Measurements from ENCODE around the gene SVOPL. TPM values are rescaled to one million over a fixed set of nuclear protein-coding genes. Genes with fewer than 3 reads are reported as not detected.

The SVOPL gene
- total and polyA plus RNA-seq, 9 of the 15 experiments (the other 6 are each of a cell fraction or from before 2014, with no cell fraction given): 0.13 to 0.42 (median 0.20) TPM; not detected in 6

DNA sequence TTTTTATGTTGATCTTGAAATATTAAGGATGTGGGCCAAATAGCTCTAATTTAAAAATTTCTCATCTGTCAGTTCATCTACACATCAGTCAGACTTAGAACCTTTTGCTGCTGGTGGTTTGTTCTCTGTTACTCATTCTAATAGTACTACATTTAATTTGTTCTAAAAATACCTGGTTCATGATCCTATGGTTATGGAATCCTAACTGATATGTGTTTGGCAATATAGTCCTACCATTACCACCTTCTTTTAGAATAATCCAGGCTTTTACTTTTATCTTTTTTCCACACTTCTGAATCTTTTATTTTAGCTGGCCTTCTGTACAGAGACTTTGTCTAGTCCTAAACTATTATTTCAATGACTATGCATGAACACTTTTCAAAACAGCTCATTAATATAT lies 116.9 kb downstream of the SVOPL start:
- ChIA-PET POLR2A (interaction anchor here (1.2 kb wide), 1 partner anchor 30 kb away, joined by 3 read pairs; no protein-coding TSS in a partner anchor), CTCF (ENCODE audit: low intra/inter-chr PET ratio) (no interaction called here)
- no peak overlapping the region for H3K4me3 ChIP-seq
- no peaks in the 10 kb centered on the region for H3K79me2 ChIP-seq (ENCODE audit: control insufficient read depth, insufficient read depth, low read length)
- in situ Hi-C loops (cut with MboI): no loop called here
- H4K20me1 ChIP-seq (replicated peaks; ENCODE audit: control insufficient read depth, insufficient read depth, low read length): no peaks in the 10 kb centered on the region
- no peaks in the 10 kb centered on the region for H3K27me3 ChIP-seq (ENCODE audit: control insufficient read depth in 2 of 2, insufficient read depth in 2 of 2, low read length in 2 of 2)
- no peaks in the 10 kb centered on the region for H3K9me3 ChIP-seq (replicated peaks; ENCODE audit: control insufficient read depth, insufficient read depth, low read depth, low read length)
- TF ChIP-seq ZBTB7A (IDR thresholded peaks at IDR 0.05; ENCODE audit: borderline replicate concordance, control insufficient read depth, low read depth, low read length) (no peak), CBX8 (IDR thresholded peaks at IDR 0.05; ENCODE audit: borderline replicate concordance, extremely low read depth, low read depth, low read length, poor library complexity, severe bottlenecking) (no peak), ZNF583 (CRISPR knock-in tag; IDR thresholded peaks at IDR 0.05) (no peak), YBX1 (IDR thresholded peaks at IDR 0.05) (no peak), ZBTB1 (CRISPR knock-in tag; IDR thresholded peaks at IDR 0.05; ENCODE audit: borderline replicate concordance, low read depth) (no peak), GATAD2B (IDR thresholded peaks at IDR 0.05; ENCODE audit: borderline replicate concordance) (no peak), SMARCC2 (IDR thresholded peaks at IDR 0.05; ENCODE audit: low read depth) (no peak), TFAM (CRISPR knock-in tag; conservative IDR thresholded peaks at IDR 0.05) (no peak), ZBTB17 (CRISPR knock-in tag; IDR thresholded peaks at IDR 0.05) (no peak), ZNF124 (CRISPR knock-in tag; IDR thresholded peaks at IDR 0.05) (no peak)
- TF ChIP-seq, protein P1, sequence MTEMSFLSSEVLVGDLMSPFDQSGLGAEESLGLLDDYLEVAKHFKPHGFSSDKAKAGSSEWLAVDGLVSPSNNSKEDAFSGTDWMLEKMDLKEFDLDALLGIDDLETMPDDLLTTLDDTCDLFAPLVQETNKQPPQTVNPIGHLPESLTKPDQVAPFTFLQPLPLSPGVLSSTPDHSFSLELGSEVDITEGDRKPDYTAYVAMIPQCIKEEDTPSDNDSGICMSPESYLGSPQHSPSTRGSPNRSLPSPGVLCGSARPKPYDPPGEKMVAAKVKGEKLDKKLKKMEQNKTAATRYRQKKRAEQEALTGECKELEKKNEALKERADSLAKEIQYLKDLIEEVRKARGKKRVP (CRISPR knock-in tag; IDR thresholded peaks at IDR 0.05): no peak
- TF ChIP-seq, protein P2, sequence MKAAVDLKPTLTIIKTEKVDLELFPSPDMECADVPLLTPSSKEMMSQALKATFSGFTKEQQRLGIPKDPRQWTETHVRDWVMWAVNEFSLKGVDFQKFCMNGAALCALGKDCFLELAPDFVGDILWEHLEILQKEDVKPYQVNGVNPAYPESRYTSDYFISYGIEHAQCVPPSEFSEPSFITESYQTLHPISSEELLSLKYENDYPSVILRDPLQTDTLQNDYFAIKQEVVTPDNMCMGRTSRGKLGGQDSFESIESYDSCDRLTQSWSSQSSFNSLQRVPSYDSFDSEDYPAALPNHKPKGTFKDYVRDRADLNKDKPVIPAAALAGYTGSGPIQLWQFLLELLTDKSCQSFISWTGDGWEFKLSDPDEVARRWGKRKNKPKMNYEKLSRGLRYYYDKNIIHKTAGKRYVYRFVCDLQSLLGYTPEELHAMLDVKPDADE (conservative IDR thresholded peaks at IDR 0.05; ENCODE audit: control insufficient read depth, low read depth, low read length): no peak
- TF ChIP-seq, protein P3, sequence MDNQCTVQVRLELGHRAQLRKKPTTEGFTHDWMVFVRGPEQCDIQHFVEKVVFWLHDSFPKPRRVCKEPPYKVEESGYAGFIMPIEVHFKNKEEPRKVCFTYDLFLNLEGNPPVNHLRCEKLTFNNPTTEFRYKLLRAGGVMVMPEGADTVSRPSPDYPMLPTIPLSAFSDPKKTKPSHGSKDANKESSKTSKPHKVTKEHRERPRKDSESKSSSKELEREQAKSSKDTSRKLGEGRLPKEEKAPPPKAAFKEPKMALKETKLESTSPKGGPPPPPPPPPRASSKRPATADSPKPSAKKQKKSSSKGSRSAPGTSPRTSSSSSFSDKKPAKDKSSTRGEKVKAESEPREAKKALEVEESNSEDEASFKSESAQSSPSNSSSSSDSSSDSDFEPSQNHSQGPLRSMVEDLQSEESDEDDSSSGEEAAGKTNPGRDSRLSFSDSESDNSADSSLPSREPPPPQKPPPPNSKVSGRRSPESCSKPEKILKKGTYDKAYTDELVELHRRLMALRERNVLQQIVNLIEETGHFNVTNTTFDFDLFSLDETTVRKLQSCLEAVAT (IDR thresholded peaks at IDR 0.05): no peak
- TF ChIP-seq, protein P4, sequence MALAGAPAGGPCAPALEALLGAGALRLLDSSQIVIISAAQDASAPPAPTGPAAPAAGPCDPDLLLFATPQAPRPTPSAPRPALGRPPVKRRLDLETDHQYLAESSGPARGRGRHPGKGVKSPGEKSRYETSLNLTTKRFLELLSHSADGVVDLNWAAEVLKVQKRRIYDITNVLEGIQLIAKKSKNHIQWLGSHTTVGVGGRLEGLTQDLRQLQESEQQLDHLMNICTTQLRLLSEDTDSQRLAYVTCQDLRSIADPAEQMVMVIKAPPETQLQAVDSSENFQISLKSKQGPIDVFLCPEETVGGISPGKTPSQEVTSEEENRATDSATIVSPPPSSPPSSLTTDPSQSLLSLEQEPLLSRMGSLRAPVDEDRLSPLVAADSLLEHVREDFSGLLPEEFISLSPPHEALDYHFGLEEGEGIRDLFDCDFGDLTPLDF (CRISPR knock-in tag; IDR thresholded peaks at IDR 0.05): no peak
- TF ChIP-seq, protein P5, sequence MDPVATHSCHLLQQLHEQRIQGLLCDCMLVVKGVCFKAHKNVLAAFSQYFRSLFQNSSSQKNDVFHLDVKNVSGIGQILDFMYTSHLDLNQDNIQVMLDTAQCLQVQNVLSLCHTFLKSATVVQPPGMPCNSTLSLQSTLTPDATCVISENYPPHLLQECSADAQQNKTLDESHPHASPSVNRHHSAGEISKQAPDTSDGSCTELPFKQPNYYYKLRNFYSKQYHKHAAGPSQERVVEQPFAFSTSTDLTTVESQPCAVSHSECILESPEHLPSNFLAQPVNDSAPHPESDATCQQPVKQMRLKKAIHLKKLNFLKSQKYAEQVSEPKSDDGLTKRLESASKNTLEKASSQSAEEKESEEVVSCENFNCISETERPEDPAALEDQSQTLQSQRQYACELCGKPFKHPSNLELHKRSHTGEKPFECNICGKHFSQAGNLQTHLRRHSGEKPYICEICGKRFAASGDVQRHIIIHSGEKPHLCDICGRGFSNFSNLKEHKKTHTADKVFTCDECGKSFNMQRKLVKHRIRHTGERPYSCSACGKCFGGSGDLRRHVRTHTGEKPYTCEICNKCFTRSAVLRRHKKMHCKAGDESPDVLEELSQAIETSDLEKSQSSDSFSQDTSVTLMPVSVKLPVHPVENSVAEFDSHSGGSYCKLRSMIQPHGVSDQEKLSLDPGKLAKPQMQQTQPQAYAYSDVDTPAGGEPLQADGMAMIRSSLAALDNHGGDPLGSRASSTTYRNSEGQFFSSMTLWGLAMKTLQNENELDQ (CRISPR knock-in tag; IDR thresholded peaks at IDR 0.05; ENCODE audit: borderline replicate concordance): no peak
- H2AFZ ChIP-seq (ENCODE audit: low read depth, low read length): no peak overlapping the region
- no TSS peak for BruUV-seq (replicated peaks)
- H3K4me1 ChIP-seq (replicated peaks in 1 of 2; ENCODE audit: control insufficient read depth in 2 of 2, insufficient read depth in 2 of 2, low read length in 2 of 2): no peaks in the 10 kb centered on the region
- no peaks in the 10 kb centered on the region for H3K9me1 ChIP-seq (ENCODE audit: control insufficient read depth, insufficient read depth, low read length)
- H3K27ac ChIP-seq (ENCODE audit: extremely low read depth, low read depth, low read length): no peak overlapping the region
- H3K9ac ChIP-seq (ENCODE audit: insufficient read depth in 1 of 2, low read depth in 2 of 2, low read length in 2 of 2): no peak overlapping the region
- DNase-seq (ENCODE audit: extremely low read depth in 1 of 4, low spot score in 3 of 4) (no peak), FAIRE-seq (no peak), ATAC-seq (no peak)
- H3K36me3 ChIP-seq (ENCODE audit: control insufficient read depth, insufficient read depth, low read length): peaks cover 67% of the 10 kb centered on the region
- no peak overlapping the region for H3K4me2 ChIP-seq (ENCODE audit: insufficient read depth, low read length)
- intact Hi-C loops (cut with micrococcal nuclease): no loop called here

Data from K562 (cell line).